AG09309 (cell line): Measurements from ENCODE around the gene MECR.

Source experiments
- DNase-seq: peaks from one replicate; pipeline ENCODE4 v3.0.0-alpha.2; 2010; ENCODE audit warnings: low read depth
- H3K4me3 ChIP-seq: 2 replicates; pipeline ENCODE4 v1.5.1; 2011; ENCODE audit warnings: mild to moderate bottlenecking, low read depth, low read length, moderate library complexity; ENCODE audit not compliant: control insufficient read depth
- CTCF ChIP-seq: IDR thresholded peaks from 2 replicates; pipeline ENCODE4 v1.5.1; 2011; ENCODE audit warnings: mild to moderate bottlenecking, low read depth, low read length, inconsistent platforms; ENCODE audit not compliant: insufficient read depth, control insufficient read depth; ENCODE audit errors: missing control alignments

MECR gene

GRCh38 chr1:29271724-29272123 lies 41.0 kb upstream of the MECR start:
- peak; percentile 38 for DNase-seq
- TF ChIP-seq CTCF, result no peak
- H3K4me3 ChIP-seq, result no peak overlapping the region

DNA sequence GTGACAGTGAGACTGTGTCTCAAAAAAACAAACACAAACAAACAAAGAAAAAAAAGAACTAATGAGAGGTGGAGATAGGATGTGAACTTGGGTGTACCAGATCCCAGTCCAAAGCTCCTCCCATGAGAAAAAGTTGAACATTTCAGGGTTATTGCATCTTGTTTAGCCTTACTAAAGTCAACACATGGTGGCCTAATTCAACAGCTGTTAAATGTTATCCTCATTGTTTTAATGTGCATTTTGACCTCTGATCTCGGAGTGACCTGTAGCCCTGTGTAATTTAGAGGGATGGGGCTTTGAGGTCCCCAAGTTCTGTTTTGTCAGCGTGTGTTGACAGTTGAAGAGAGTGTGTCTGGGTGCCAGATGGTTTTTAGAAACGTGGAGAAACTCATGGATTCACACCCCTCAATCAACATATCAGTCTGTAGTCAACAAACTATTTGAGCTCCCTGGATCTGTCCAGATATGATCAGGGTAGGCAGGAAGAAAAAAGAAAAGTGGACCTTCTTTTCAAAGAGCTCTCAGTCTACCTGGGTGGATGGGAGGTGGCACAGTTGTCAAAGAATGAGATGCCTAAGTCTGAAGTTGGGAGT lies 40.3 kb upstream of the MECR start:
- no peak overlapping the region for H3K4me3 ChIP-seq
- no peak for DNase-seq
- TF ChIP-seq CTCF, result no peak

DNA sequence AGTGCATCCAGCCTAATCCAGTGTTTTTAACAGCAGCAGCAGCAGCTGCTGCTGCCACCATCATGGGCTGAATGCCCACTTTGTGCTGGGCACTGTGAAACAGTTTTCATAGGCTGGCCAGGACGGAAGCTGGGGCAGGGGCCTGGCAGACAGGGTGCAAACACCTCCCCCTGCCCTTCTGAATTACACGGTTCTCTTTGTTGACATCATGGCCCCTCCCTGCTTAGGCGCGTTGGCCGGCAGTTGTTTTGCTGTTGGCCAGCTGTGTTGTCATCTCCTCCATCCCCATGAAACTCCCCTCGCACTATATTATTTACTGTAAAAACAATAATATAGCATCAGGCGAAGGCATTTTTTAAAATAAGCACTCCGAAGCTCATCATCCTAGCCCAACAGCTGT lies 38.6 kb upstream of the MECR start:
- DNase-seq, result no peak
- TF ChIP-seq CTCF, result no peak
- no peak overlapping the region for H3K4me3 ChIP-seq

DNA sequence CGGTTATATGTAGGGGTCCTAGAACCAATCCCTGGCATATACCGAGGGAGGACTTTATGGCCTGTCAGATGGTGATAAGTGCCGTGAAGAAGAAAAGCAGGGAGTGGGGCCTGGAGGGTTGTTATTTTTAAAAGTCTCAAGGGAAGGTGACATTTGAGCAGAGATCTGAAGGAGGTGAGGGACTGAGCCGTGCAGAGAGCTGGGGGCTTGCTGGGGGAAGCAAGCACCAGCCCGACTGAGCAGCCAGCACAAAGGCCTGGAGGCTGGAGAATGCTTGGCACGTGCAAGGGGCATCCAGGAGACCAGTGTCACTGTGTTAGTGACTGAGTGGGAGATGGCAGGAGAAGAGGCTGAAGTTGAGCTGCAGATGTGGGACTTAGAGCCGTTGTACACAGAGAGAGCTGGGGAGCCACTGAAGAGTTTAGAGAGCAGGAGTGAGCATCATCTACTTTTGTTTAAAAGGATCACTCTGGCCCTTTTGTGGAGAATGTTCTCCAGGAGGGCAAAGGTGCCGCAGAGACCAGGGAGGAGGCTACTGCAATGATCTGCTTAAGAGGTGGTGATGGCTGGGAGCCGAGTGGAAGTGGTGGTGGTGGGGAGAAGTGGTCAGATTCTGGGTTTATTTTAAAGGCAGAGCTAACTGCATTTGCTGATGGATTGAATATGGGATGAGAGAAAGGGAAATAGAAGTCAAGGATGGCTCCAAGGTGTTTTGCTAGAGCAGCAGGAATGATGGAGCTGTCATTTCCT lies 36.8 kb upstream of the MECR start:
- TF ChIP-seq CTCF, result no peak

GRCh38 chr1:29266912-29267311 lies 36.2 kb upstream of the MECR start:
- TF ChIP-seq CTCF, result no peak
- DNase-seq, result no peak
- H3K4me3 ChIP-seq, result no peak overlapping the region

More for the DNA sequence above, 36.8 kb upstream of the MECR start:
- no peak for DNase-seq
- H3K4me3 ChIP-seq, result no peak overlapping the region

DNA sequence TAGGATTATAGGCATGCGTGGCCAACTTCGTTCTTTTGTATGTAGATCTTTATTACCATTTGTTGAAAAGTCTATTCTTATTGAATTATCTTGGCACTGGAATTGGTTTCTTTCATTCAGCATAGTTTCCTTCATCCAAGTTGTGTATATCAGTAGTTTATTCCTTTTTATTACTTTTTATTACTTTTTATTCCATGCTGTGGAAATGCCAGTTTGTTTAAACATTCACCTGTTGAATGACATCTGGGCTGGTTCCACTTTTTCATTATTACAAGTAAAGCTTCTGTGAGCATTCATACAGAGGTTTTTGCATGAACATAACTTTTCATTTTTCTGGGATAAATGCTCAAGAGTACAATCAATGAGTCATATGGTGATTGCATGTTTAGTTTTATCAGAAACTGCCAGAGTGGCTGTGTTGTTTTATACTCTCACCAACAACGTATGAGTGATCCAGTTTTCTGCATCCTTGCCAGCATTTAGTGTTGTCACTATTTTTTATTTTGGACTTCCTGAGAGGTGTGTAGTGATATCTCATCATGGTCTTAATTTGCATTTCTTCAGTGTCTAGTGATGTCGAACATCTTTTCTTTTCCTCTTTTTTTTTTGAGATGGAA lies 34.1 kb upstream of the MECR start:
- H3K4me3 ChIP-seq, result no peak overlapping the region
- peak; percentile 53 for DNase-seq
- TF ChIP-seq CTCF, result no peak
